COLO668 (cell line): Measurements from ENCODE around the gene NOXA1.
"Not testable (repeated sequence)": the region's sequence is repeated elsewhere in the genome, so short reads cannot be mapped to it uniquely, and the experiment has no call there.

Source experiments
- DNase-seq: peaks from one replicate; lab custom pipeline; 2025; ENCODE audit not compliant: unreplicated experiment; lab: John Stamatoyannopoulos, UW

NOXA1 gene

DNA sequence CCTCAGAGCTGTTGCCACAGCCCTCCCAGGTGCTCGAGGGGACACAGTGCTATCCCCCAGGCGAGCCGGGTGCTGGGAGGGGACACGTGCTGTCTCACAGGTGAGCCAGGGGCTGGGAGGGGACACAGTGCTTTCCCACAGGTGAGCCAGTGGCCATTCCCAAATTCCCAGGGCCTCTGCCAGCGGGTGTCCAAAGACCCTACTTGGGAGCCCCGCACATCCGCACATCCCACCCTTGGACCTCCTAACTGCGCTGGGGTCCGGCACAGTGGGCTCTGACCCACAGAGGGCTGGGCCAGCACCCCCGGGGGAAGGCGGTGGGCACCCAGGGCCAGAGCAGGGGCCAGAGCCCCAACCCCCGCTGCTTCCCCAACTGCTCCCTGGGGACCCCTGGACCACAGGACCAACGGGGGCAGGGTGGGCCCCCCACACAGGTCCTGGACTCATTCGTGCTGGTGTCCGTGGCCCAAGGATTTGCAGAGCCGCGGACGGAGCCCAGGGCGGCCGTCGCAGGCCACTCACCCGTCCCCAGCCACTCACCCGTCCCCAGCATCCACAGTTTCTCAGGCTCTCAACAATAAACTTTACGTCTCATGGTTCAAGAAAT, 18.1 kb upstream of the NOXA1 start:
- DNase-seq: no peak

DNA sequence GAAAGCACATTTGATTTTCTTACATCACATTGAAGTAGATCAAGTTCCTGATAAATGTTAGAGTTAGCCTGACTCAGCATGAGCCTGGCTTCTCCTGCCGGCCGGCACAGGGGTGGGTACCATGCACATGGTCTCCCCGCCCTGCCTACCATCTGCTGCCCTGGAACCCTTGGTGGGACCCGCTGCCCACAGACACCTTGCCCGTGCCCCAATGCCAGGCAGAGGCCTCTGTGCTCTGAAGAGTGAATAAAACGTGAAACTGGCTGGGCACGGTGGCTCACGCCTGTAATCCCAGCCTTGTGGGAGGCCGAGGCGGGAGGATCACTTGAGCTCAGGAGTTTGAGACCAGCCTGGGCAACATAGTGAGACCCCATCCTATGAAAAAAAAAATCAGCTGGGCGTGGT, 17.5 kb upstream of the NOXA1 start:
- no peak for DNase-seq

DNA sequence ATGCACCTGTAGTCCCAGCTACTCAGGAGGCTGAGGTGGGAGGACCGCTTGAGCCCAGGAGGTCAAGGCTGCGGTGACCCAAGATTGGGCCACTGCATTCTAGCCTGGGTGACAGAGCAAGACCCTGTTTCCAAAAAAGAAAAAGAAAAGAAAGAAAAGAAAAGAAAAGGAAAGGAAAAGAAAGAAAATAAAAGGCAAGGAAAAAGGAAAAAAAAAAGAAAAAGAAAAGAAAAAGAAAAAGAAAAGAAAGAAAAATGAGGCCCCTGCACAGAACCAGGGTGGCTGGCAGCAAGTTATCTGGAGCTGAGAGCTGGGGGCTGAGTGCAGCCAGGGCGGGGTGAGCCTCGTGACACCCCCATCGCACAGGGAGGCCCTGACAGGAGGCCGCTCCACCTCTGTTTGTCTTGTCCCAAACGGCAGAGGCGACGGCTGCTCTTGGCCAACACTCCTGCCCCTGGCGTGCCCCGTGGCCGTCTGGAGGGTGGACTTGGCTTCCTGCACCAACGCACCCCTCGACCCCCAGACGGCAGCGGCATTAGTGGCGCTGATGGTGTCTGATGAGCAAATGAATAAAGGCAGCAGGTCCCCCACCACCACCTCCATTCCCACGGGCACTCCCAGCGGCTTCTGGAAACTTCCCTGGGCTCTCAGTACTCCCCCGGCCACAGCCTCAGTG, 17.0 kb upstream of the NOXA1 start:
- DNase-seq: no peak

DNA sequence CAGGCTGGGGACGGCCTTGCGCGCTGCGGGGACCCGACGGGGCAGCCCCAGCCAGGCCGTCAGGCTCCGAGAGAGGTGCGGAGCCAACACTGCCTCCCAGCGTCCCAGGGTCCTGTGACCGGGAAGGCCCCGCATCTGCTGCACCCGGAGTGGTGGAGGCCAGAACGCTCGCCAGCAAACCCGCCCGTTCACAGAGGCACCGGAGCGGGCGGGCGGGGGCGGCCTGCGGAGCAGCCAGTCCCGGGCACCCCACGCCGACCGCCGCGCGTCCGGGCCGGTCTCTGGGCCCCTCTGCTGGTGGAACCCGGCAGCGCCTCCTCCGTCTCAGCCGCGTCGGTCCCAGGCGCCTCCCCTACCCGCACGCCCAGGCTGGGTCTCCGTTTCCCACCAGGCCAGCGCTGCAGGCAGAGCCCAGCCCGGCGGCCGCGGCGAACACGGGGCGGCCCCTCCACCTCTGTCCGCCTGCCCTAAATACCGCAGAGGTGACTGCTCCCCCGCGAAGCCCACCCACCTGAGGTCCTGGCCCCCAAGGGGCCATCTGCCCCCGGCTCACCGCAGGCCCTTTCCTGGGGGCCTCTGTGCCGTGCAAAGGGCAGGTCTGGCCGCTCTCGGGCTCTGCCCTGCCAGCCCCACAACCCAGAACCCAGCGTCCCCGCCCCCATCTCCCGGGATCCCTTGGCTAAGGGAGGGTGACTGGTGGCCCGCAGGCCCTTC, 16.2 kb upstream of the NOXA1 start:
- peak; percentile 71 for DNase-seq

DNA sequence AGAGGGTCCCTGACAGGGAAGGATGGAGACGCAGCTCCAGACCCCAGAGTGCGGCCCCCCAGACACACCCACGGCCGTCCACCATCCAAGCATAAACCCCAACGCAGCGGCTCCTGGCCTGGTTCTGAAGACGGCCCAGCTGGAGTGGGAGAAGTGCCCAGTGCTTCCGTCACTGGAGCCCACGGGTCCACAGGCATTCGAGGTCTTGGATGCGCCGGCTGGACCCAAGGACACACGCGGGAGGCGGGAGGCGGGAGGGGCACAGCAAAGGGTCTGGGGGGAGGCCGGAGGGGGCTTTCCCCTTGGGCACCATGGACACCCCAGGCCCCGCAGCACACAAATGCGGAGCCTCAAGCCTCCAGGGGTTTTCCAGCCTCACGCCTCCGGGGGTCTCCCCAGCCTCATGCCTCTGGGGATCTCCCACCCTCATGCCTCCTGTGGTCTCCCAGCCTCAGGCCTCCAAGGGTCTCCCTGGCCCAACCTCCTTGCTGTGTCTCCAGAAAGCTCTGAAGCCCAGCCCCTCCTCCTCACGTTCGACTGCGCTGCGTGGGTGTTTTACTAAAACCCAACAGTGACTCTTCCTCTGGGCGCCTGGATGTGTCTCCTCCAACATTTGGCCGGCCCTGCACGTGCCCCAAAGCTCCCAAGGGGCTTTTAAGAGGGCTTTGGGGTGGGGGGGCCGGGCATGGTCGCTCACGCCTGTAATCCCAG, 15.4 kb upstream of the NOXA1 start:
- DNase-seq: no peak

DNA sequence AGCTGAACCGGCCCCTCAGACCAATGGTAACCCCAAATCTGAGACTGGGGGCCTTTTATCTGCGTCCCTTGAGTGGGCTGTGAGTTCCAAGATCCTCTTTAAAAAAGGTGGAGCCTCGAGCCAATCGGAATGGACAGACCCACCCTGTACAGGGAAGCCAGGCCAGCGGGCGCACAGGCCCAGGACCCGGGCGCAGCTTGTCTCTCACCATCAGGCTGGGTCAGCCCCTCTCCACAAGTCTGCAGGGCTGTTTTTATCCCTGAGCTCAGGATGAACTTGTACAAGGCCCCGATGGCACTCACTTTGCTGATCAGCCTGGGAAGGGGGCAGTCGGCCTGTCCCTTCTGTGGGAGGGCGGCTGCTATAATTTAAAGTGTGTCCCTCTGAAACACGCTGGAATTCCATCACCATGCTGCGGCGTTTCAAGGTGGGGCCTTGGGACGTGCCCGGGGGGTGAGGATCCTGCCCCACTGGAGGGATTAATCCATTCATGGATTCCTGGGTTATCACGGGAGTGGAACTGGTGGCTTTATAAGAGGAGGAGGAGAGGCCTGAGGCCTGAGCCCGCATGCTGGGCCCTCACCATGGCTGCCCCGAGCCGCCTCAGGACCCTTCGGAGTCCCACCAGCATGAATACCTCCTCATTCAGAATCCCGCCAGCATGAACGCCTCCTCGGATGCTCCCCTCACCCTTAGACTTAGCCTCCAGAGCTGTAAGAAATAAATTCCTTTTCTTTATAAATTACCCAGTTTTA, 14.4 kb upstream of the NOXA1 start:
- no peak for DNase-seq

DNA sequence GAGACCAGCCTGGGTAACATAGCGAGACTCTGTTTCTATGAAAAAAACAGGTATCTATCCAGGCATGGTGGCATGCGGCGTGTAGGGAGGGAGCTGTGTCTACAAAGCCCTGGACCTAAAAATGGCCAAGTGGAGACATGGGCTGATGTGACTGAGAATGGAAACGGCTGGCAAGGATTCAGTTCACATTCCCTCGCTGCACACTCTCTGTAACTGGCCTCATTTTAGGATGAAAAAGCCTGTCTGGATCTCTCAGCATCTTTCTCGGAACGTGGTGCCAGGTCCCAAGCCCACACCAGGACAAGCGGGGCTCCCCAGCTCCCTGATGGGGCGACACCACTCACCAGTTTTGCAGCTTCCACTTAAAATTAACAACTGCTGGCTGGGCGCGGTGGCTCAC, 13.7 kb upstream of the NOXA1 start:
- DNase-seq: no peak

DNA sequence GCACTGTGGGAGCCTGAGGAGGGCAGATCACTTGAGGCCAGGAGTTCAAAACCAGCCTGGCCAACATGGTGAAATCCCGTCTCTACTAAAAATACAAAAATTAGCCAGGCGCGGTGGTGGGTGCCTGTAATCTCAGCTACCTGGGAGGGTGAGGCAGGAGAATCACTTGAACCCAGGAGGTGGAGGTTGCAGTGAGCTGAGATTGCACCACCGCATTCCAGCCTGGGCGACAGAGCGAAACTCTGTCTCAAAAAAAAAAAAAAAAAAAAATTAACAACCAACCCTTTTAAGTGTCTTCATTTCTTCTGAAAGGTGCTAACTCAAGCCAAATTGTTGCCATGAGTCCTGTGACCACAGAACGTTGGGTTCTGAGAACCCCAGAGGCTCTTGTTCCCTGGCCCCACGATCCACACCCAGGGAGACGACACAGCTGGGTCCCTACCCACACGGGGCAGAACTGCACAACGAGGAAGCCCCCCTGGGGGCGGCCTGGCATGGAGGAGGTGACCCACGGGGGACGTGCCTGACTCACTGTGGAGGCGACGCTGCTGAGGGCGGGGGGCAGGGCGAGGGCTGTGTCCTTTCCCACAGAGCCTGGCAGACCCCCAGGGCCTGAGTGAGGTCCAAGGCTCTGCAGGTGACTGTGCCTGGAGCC, 12.8 kb upstream of the NOXA1 start:
- DNase-seq: not testable (repeated sequence)

DNA sequence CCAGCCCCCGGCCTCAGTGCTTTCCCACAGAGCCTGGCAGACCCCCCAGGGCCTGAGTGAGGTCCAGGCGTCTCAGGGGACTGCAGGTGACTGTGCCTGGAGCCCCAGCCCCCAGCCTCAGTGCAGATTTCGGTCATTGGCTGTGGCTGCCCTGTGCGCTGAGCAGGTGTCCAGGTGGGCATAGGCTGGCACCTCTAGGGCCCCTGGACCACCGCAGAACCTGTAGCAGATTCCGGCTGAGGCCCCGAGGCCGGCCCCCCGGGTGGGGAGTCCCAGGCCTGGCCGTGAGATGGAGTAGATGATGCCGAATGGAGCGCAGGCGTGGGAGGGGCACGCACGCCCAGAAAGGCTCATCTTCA, 12.3 kb upstream of the NOXA1 start:
- DNase-seq: no peak

DNA sequence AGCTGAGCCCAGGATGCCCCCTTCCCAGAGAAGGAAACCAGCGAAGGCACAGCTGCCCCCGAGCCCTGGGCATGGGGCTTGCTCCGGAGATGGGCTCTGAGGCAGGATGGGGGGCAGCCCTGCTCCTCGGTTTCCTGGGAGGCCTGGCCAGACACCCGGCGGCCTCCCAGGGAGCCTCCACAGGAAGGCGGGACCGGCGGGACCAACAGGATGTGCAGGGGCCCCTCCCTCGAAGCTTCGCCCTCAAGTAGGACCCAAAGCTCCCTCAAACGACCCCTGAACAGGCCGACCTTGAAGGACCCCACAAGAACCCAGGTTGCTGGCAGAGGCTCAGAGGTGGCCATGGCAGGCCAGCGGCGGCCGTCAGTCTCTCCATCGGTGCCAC, 11.9 kb upstream of the NOXA1 start:
- no peak for DNase-seq

DNA sequence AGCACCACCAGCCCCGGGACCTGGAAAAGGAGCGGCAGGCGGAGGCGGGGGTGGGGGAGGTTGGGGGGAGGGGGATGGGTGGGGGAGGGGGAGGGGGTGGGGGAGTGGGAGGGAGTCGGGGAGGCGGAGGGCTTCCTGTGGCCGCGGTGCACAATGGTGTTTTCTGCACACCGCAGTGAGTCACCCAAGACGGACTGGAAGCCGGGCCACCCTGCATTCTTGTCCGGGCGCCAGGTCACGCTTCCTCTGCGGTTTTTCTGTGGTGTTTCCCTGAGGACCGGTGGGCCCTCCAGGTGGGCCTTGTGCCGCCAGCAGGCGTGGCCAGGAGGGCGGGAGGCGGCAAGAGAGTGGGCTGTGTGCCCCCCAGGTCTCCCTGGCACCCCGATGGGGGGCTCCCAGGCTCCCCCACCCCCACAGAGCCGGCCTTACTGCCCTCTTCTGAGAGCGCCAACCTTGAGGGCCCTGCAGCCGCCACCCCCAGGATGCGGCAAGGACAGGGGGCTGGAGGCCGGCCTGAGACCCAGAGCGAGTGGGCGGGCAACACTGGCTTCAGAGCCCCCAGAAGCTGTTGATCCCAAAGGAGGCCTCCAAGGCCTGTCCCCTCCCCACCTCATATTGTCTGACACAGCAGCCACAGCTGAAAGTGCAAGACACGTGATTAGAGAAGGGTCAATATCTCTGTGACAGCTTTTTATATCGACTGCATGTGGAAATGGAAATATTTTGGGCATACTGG, 11.4 kb upstream of the NOXA1 start:
- no peak for DNase-seq

DNA sequence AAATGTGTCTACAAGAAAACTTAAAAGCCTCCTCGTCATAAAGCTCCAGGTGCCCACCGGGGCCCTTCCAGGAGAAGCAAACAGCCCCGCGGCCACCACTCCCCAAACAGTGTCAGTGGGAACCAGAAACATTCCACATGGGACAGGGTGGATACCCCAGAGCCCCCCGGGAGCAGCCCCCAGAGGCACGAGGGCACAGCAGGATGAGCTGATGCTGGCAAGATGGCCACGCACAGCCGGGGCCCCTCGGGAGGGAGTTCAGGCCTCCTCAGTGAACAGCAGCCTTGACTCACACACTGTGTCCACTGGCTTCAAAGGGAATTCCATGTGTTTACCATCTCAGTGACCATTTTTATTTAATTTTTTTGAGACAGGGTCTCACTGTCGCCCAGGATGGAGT, 10.8 kb upstream of the NOXA1 start:
- DNase-seq: no peak

DNA sequence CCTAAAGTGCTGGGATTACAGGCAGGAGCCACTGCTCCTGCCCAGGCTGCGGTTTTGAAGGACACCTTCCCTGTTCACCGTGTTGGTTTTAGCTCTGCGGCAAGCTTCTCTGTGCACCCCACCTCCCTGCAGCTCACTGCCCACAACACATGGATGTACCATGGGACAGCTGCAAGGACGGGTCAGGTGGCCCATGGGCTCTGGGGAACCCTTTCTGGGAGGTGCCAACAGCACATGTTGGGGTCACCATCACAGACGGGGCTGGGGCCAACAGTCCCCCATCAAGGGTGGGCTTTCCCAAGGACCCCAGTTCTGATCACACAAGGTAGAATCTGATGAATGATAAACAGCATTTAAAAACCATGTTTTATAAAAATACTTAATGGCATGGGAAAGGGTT, 7.7 kb upstream of the NOXA1 start:
- no peak for DNase-seq

DNA sequence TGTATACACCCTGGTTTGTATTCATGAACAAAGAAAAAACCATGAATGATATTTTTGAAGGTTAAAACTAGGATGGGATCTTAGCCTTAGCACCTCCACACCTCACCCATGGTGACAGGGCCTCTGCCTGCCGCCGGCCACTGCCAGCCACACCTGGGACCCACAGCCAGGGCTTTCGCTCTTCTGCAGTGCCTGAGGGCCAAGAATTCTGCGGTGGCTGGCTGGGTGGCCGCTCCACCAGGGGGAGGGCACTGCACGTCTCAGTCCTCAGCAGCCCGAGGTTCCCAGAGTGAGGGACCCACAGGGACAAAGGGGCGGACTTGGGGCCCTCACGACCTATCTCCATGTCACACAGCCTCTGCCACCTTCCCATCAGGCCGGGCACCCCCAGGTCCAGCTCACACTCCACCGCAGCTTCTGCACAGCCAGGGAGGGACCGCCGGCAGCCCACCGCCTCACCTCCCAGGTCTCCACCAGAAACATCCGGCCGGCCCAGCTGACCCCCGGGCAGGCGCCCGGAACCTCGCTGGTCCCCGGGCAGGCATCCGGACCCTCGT, 7.1 kb upstream of the NOXA1 start:
- DNase-seq: no peak

DNA sequence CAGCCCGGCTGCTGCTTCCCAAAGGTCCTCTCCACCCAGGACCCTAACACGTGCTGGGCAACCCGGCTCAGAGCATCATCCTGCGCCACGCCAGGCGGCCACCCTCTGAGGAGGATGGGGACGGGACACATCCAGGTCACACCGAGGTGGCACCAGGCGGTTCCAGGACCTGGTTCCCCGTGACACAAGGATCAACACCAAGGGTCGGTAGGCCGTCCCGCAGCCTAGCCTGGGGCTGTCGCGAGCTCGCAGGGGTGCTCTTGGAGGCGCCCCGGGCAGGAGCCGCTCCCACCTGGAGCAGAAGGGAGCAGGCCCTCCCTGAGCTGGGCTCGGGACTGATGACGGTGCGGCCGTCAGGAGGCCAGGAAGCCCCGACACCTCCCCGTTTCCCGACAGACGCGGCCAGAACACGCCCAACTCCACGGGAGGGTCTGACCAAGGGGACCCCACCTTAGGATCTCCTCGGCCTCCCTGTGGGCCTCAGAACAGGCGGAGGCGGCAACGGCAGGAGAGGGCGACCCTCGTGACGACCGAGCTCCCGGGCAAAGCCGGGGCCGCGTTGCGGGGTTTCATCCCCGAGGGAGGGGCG, 6.5 kb upstream of the NOXA1 start:
- no peak for DNase-seq

DNA sequence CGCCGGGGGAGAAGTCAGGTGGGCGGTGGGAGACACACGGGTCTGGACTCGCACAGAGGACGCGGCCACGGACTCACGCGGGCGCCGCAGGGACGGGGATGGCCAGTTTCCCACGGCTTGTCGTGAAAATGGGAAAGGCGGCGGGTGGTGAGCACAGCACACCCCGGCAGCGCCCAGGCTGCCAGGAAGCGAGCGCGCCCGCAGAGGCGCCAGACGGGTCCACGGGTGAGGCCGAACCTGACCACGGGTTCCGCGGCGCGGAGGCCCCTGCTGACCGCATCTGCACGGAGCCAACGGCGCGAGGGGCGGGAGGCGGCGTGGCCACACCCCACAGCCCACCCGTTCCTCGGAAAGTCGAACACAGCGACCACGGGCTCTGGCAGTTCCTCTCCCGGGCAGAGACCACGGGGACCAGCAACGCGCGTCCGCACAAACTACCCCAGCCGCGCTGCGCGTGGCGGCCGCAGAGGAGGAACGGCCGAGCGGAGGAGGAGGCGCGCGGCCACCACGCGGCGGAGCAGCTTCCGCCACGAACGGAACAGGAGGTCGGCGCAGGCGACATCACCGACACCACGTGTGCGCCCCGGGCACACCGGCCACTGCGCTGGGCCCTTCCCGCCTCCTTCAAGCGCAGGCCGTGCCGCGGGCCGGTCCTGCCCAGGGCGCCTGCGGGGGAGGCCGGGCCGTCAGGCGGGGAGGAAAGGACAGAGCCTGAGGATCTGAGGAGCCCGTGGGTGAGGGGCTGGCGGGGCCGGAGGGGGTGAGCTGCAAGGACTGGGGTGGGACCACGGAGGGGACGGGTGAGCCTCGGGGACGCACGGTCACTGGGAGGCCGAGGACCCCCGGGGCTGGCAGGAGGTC, 5.8 kb upstream of the NOXA1 start:
- no peak for DNase-seq

DNA sequence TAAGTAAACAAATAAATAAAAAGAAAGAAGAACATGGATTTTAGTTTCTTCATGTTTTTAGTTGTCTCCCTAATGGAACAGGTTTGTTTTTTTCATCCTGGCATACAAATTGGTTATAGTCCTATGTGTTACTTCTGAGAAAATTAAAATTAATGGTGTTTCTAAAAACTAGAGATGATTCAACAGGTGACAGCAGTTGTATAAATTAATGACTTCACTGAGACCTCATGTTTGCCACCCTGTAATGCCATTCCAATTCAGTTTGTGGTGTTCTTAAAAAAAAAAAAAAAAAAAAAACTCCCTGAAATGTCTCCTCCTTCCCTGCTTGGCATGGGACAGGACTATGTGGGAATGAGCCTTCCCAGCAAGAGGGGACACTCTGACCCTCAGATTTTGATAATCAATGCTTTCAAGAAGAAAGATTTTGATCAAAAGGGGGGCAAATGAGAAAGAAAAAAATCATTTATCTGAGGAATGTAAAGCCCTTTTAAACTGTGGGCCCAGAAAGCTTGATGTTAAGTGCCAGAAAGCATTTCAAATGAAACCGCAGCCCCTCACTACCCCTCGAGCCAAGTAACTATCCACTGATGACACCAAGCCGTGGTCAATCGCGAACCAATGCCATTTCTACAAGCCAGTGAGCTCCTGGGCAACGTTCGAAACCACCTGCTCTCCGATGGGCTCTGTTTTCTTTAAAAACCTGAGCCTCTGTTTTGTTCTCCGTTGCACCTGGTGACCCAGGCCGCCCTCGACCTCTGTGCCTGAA, 1.2 kb upstream of the NOXA1 start:
- DNase-seq: no peak
